WTC11 (cell line): ENCODE data around the gene VIT. TPM values are rescaled to one million over a fixed set of nuclear protein-coding genes. Genes with fewer than 3 reads are reported as not detected.

ENCODE experiments used
- ATAC-seq: fragments of 200-7000 bp; cut with Tn5 transposase; 2 replicates; pipeline ENCODE4 v1.10.0; 2021; ENCODE audit warnings: mild to moderate bottlenecking, moderate library complexity
- CTCF ChIA-PET: fragments of 300-600 bp; sonication (Branson Sonifier 250); formaldehyde crosslinking; loops from one replicate; lab custom pipeline; 2021; ENCODE audit warnings: antibody characterized with exemption; lab: Charles Lee
- POLR2A ChIA-PET: fragments of 350-600 bp; sonication (Branson Sonifier 250); formaldehyde crosslinking; loops from one replicate; lab custom pipeline; 2021; ENCODE audit warnings: antibody characterized with exemption; lab: Charles Lee
- DNase-seq: peaks from one replicate; pipeline ENCODE4 v3.0.0; 2021; ENCODE audit warnings: low spot score
- H3K27ac Mint-ChIP-seq: 2 replicates; pipeline ENCODE4 v1.8.0; 2021; ENCODE audit warnings: mixed read lengths
- H3K27me3 Mint-ChIP-seq: 2 replicates; pipeline ENCODE4 v1.8.0; 2021; ENCODE audit warnings: low read depth, mild to moderate bottlenecking, moderate library complexity, mixed read lengths
- H3K36me3 Mint-ChIP-seq: 2 replicates; pipeline ENCODE4 v1.8.0; 2021; ENCODE audit warnings: mixed read lengths
- H3K4me1 Mint-ChIP-seq: 2 replicates; pipeline ENCODE4 v1.8.0; 2022; ENCODE audit warnings: mixed read lengths
- H3K4me3 Mint-ChIP-seq: 2 replicates; pipeline ENCODE4 v1.8.0; 2021; ENCODE audit warnings: mild to moderate bottlenecking, moderate library complexity, mixed read lengths
- H3K9me3 Mint-ChIP-seq: 2 replicates; pipeline ENCODE4 v1.8.0; 2021; ENCODE audit warnings: mixed read lengths
- ATF1 ChIP-seq: sonication (generic); formaldehyde crosslinking; IDR thresholded peaks from 2 replicates; pipeline ENCODE4 v1.8.1; 2023; ENCODE audit warnings: mild to moderate bottlenecking, moderate library complexity, missing genetic modification reagents
- CREB1 ChIP-seq: sonication (generic); formaldehyde crosslinking; IDR thresholded peaks from 2 replicates; pipeline ENCODE4 v1.8.0; 2023; ENCODE audit warnings: mild to moderate bottlenecking, missing genetic modification reagents
- ETV6 ChIP-seq: sonication (generic); formaldehyde crosslinking; IDR thresholded peaks from 2 replicates; pipeline ENCODE4 v1.8.1; 2022; ENCODE audit warnings: mild to moderate bottlenecking, missing genetic modification reagents
- FOXJ3 ChIP-seq: sonication (generic); formaldehyde crosslinking; IDR thresholded peaks from 2 replicates; pipeline ENCODE4 v1.9.0; 2021; ENCODE audit warnings: missing genetic modification reagents, mild to moderate bottlenecking, borderline replicate concordance
- GABPB1 ChIP-seq: sonication (generic); formaldehyde crosslinking; IDR thresholded peaks from 2 replicates; pipeline ENCODE4 v1.8.1; 2023; ENCODE audit warnings: mild to moderate bottlenecking, missing genetic modification reagents
- GRHL2 ChIP-seq: fragments of 250-450 bp; sonication (Bioruptor Pico); IDR thresholded peaks from 2 replicates; pipeline ENCODE4 v1.8.0; 2022; ENCODE audit warnings: mild to moderate bottlenecking, moderate library complexity; ENCODE audit not compliant: insufficient replicate concordance, severe bottlenecking
- HMGA2 ChIP-seq: fragments of 250-450 bp; sonication (Bioruptor Pico); IDR thresholded peaks from 2 replicates; pipeline ENCODE4 v1.4.0; 2021; ENCODE audit warnings: mild to moderate bottlenecking, moderate library complexity
- OVOL2 ChIP-seq: fragments of 250-450 bp; sonication (Bioruptor Pico); IDR thresholded peaks from 2 replicates; pipeline ENCODE4 v1.9.0; 2021; ENCODE audit warnings: mild to moderate bottlenecking, borderline replicate concordance
- TEAD1 ChIP-seq: sonication (generic); formaldehyde crosslinking; IDR thresholded peaks from 2 replicates; pipeline ENCODE4 v1.8.0; 2022; ENCODE audit warnings: mild to moderate bottlenecking, missing genetic modification reagents
- ZBTB21 ChIP-seq: sonication (generic); formaldehyde crosslinking; IDR thresholded peaks from 2 replicates; pipeline ENCODE4 v1.8.1; 2023; ENCODE audit warnings: mild to moderate bottlenecking, missing genetic modification reagents, borderline replicate concordance
- ZNF416 ChIP-seq: fragments of 250-450 bp; sonication (Bioruptor Pico); IDR thresholded peaks from 2 replicates; pipeline ENCODE4 v1.9.0; 2021; ENCODE audit warnings: mild to moderate bottlenecking, inconsistent platforms
- ZNF671 ChIP-seq: fragments of 250-450 bp; sonication (Bioruptor Pico); IDR thresholded peaks from 2 replicates; pipeline ENCODE4 v1.8.0; 2021; ENCODE audit warnings: mild to moderate bottlenecking
- total RNA-seq: library from RNA; stranded (reverse); gene quantifications from 3 replicates; pipeline ENCODE4 v1.2.3, GENCODE V29; 2021
- TF ChIP-seq, protein P1 (sequence below): sonication (generic); formaldehyde crosslinking; IDR thresholded peaks from 2 replicates; pipeline ENCODE4 v1.8.1; 2023; ENCODE audit warnings: mild to moderate bottlenecking, missing genetic modification reagents, moderate library complexity
- TF ChIP-seq, protein P2 (sequence below): sonication (generic); formaldehyde crosslinking; IDR thresholded peaks from 2 replicates; pipeline ENCODE4 v1.8.0; 2022; ENCODE audit warnings: missing genetic modification reagents
- TF ChIP-seq, protein P3 (sequence below): sonication (generic); formaldehyde crosslinking; IDR thresholded peaks from 2 replicates; pipeline ENCODE4 v1.8.0; 2022; ENCODE audit warnings: mild to moderate bottlenecking, missing genetic modification reagents
- TF ChIP-seq, protein P4 (sequence below): sonication (generic); formaldehyde crosslinking; IDR thresholded peaks from 2 replicates; pipeline ENCODE4 v1.8.1; 2022; ENCODE audit warnings: mild to moderate bottlenecking, moderate library complexity, missing genetic modification reagents
- TF ChIP-seq, protein P5 (sequence below): fragments of 250-450 bp; sonication (Bioruptor Pico); IDR thresholded peaks from 2 replicates; pipeline ENCODE4 v1.9.0; 2021; ENCODE audit warnings: mild to moderate bottlenecking
- TF ChIP-seq, protein P6 (sequence below): sonication (generic); formaldehyde crosslinking; IDR thresholded peaks from 2 replicates; pipeline ENCODE4 v1.8.0; 2023; ENCODE audit warnings: mild to moderate bottlenecking, missing genetic modification reagents
- TF ChIP-seq, protein P7 (sequence below): sonication (generic); formaldehyde crosslinking; IDR thresholded peaks from 2 replicates; pipeline ENCODE4 v1.8.0; 2023; ENCODE audit warnings: missing genetic modification reagents
- TF ChIP-seq, protein P8 (sequence below): sonication (generic); formaldehyde crosslinking; conservative IDR thresholded peaks from 2 replicates; pipeline ENCODE4 v1.8.1; 2023; ENCODE audit warnings: mild to moderate bottlenecking, low read depth, missing genetic modification reagents, moderate library complexity

Gene VIT
- total RNA-seq, 1 experiment from 2014 or later: 0.46 TPM

DNA sequence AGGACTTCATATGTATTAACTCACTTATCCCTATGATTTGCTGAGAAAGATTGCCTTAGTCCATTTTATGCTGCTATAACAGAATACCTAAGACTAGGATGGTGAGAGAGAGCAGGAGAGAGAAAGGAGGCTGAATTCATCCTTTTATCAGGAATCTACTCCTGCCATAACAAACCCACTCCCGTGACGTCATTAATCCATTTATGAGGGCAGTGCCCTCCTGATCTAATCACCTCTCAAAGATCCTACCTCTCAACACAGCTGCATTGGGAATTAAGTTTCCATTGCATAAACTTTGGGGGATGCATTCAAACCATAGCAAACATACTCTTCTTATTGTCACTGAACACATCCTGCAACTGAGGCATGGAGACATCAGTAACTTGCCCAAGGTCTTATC is 122.0 kb downstream of the VIT start:
- Mint-ChIP-seq H3K9me3 (no peaks in the 10 kb centered on the region), H3K36me3 (no peaks in the 10 kb centered on the region), H3K27ac (no peak overlapping the region), H3K27me3 (no peaks in the 10 kb centered on the region), H3K4me1 (peaks cover 7% of the 10 kb centered on the region), H3K4me3 (no peak overlapping the region)
- ChIA-PET CTCF (interaction anchor here (1.1 to 3.1 kb wide), 4 partner anchors 13 to 101 kb away, joined by 3 to 15 read pairs (median 4); no protein-coding TSS in a partner anchor), POLR2A (no interaction called here)
- TF ChIP-seq ZNF416 (CRISPR knock-in tag) (no peak), GABPB1 (CRISPR knock-in tag) (no peak), GRHL2 (no peak), CREB1 (CRISPR knock-in tag) (no peak), HMGA2 (CRISPR knock-in tag) (no peak), TEAD1 (CRISPR knock-in tag) (no peak), ETV6 (CRISPR knock-in tag) (no peak), ZNF671 (CRISPR knock-in tag) (no peak), FOXJ3 (CRISPR knock-in tag) (no peak), ATF1 (CRISPR knock-in tag) (no peak), OVOL2 (CRISPR knock-in tag) (no peak), ZBTB21 (CRISPR knock-in tag) (no peak)
- TF ChIP-seq, protein P1, sequence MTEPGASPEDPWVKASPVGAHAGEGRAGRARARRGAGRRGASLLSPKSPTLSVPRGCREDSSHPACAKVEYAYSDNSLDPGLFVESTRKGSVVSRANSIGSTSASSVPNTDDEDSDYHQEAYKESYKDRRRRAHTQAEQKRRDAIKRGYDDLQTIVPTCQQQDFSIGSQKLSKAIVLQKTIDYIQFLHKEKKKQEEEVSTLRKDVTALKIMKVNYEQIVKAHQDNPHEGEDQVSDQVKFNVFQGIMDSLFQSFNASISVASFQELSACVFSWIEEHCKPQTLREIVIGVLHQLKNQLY: no peak
- TF ChIP-seq, protein P2, sequence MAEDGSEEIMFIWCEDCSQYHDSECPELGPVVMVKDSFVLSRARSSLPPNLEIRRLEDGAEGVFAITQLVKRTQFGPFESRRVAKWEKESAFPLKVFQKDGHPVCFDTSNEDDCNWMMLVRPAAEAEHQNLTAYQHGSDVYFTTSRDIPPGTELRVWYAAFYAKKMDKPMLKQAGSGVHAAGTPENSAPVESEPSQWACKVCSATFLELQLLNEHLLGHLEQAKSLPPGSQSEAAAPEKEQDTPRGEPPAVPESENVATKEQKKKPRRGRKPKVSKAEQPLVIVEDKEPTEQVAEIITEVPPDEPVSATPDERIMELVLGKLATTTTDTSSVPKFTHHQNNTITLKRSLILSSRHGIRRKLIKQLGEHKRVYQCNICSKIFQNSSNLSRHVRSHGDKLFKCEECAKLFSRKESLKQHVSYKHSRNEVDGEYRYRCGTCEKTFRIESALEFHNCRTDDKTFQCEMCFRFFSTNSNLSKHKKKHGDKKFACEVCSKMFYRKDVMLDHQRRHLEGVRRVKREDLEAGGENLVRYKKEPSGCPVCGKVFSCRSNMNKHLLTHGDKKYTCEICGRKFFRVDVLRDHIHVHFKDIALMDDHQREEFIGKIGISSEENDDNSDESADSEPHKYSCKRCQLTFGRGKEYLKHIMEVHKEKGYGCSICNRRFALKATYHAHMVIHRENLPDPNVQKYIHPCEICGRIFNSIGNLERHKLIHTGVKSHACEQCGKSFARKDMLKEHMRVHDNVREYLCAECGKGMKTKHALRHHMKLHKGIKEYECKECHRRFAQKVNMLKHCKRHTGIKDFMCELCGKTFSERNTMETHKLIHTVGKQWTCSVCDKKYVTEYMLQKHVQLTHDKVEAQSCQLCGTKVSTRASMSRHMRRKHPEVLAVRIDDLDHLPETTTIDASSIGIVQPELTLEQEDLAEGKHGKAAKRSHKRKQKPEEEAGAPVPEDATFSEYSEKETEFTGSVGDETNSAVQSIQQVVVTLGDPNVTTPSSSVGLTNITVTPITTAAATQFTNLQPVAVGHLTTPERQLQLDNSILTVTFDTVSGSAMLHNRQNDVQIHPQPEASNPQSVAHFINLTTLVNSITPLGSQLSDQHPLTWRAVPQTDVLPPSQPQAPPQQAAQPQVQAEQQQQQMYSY (CRISPR knock-in tag): no peak
- TF ChIP-seq, protein P3, sequence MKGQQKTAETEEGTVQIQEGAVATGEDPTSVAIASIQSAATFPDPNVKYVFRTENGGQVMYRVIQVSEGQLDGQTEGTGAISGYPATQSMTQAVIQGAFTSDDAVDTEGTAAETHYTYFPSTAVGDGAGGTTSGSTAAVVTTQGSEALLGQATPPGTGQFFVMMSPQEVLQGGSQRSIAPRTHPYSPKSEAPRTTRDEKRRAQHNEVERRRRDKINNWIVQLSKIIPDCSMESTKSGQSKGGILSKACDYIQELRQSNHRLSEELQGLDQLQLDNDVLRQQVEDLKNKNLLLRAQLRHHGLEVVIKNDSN: no peak
- TF ChIP-seq, protein P4, sequence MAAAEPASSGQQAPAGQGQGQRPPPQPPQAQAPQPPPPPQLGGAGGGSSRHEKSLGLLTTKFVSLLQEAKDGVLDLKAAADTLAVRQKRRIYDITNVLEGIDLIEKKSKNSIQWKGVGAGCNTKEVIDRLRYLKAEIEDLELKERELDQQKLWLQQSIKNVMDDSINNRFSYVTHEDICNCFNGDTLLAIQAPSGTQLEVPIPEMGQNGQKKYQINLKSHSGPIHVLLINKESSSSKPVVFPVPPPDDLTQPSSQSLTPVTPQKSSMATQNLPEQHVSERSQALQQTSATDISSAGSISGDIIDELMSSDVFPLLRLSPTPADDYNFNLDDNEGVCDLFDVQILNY (CRISPR knock-in tag): no peak
- TF ChIP-seq, protein P5, sequence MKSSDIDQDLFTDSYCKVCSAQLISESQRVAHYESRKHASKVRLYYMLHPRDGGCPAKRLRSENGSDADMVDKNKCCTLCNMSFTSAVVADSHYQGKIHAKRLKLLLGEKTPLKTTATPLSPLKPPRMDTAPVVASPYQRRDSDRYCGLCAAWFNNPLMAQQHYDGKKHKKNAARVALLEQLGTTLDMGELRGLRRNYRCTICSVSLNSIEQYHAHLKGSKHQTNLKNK (CRISPR knock-in tag): no peak
- DNase-seq (no peak), ATAC-seq (no peak)

DNA sequence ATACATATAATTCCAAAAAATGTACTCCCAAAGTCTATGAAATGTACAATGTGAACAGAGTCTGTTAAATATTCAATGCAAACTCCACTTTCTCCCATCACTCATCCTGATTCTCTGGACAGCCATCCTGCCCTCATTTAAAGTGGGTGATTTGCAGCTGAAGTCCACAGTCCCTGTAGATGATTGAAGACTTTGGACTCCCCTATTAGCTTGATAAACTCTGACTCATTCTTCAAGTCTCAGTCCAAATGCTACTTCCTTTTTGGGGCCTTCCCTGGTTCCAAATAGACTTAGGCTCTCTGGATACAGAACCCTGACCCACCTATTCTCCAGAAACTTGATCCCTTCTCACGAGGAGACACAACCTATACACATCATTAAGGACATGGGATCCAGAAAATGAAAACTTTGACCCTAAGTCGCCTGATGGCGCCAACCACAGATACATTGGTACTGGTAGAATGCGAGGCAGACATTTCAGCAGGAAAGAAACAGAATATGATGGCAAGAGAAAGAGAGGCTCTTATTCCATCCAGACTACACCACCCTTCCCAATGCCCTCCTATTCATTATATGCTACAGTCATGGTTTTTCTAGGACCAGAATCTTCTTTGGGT is 122.7 kb downstream of the VIT start:
- TF ChIP-seq, protein P6, sequence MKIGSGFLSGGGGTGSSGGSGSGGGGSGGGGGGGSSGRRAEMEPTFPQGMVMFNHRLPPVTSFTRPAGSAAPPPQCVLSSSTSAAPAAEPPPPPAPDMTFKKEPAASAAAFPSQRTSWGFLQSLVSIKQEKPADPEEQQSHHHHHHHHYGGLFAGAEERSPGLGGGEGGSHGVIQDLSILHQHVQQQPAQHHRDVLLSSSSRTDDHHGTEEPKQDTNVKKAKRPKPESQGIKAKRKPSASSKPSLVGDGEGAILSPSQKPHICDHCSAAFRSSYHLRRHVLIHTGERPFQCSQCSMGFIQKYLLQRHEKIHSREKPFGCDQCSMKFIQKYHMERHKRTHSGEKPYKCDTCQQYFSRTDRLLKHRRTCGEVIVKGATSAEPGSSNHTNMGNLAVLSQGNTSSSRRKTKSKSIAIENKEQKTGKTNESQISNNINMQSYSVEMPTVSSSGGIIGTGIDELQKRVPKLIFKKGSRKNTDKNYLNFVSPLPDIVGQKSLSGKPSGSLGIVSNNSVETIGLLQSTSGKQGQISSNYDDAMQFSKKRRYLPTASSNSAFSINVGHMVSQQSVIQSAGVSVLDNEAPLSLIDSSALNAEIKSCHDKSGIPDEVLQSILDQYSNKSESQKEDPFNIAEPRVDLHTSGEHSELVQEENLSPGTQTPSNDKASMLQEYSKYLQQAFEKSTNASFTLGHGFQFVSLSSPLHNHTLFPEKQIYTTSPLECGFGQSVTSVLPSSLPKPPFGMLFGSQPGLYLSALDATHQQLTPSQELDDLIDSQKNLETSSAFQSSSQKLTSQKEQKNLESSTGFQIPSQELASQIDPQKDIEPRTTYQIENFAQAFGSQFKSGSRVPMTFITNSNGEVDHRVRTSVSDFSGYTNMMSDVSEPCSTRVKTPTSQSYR (CRISPR knock-in tag): no peak
- TF ChIP-seq, protein P7, sequence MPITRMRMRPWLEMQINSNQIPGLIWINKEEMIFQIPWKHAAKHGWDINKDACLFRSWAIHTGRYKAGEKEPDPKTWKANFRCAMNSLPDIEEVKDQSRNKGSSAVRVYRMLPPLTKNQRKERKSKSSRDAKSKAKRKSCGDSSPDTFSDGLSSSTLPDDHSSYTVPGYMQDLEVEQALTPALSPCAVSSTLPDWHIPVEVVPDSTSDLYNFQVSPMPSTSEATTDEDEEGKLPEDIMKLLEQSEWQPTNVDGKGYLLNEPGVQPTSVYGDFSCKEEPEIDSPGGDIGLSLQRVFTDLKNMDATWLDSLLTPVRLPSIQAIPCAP (CRISPR knock-in tag): no peak
- TF ChIP-seq, protein P8, sequence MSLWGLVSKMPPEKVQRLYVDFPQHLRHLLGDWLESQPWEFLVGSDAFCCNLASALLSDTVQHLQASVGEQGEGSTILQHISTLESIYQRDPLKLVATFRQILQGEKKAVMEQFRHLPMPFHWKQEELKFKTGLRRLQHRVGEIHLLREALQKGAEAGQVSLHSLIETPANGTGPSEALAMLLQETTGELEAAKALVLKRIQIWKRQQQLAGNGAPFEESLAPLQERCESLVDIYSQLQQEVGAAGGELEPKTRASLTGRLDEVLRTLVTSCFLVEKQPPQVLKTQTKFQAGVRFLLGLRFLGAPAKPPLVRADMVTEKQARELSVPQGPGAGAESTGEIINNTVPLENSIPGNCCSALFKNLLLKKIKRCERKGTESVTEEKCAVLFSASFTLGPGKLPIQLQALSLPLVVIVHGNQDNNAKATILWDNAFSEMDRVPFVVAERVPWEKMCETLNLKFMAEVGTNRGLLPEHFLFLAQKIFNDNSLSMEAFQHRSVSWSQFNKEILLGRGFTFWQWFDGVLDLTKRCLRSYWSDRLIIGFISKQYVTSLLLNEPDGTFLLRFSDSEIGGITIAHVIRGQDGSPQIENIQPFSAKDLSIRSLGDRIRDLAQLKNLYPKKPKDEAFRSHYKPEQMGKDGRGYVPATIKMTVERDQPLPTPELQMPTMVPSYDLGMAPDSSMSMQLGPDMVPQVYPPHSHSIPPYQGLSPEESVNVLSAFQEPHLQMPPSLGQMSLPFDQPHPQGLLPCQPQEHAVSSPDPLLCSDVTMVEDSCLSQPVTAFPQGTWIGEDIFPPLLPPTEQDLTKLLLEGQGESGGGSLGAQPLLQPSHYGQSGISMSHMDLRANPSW: no peak
- TF ChIP-seq, all 79 proteins: peak for 0
- CTCF ChIA-PET: interaction anchor here (0.6 to 3.1 kb wide), 14 partner anchors 12 to 197 kb away, joined by 3 to 15 read pairs (median 3); partner anchors contain the start of gene STRN
- peak; percentile 30 for DNase-seq
- Mint-ChIP-seq H3K4me1 (peaks cover 12% of the 10 kb centered on the region), H3K27me3 (no peaks in the 10 kb centered on the region), H3K27ac (no peak overlapping the region), H3K36me3 (no peaks in the 10 kb centered on the region), H3K9me3 (no peaks in the 10 kb centered on the region), H3K4me3 (no peak overlapping the region)
- ATAC-seq: peak; percentile 61
- POLR2A ChIA-PET: no interaction called here
